IPS-18c (cell line): Measurements from ENCODE around the gene RNF34.
"Not testable (repeated sequence)": the region's sequence is repeated elsewhere in the genome, so short reads cannot be mapped to it uniquely, and the experiment has no call there.

Experiments
- H3K4me3 ChIP-seq: 2 replicates; pipeline ENCODE4 v1.7.0; 2013; ENCODE audit warnings: low read depth, mild to moderate bottlenecking, low read length, moderate library complexity; ENCODE audit not compliant: insufficient read depth
- H3K9me3 ChIP-seq: one replicate; pipeline ENCODE4 v1.6.1; 2013; ENCODE audit warnings: mild to moderate bottlenecking, low read length, moderate library complexity; ENCODE audit not compliant: control insufficient read depth, insufficient read depth

The RNF34 gene, protein sequence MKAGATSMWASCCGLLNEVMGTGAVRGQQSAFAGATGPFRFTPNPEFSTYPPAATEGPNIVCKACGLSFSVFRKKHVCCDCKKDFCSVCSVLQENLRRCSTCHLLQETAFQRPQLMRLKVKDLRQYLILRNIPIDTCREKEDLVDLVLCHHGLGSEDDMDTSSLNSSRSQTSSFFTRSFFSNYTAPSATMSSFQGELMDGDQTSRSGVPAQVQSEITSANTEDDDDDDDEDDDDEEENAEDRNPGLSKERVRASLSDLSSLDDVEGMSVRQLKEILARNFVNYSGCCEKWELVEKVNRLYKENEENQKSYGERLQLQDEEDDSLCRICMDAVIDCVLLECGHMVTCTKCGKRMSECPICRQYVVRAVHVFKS

DNA sequence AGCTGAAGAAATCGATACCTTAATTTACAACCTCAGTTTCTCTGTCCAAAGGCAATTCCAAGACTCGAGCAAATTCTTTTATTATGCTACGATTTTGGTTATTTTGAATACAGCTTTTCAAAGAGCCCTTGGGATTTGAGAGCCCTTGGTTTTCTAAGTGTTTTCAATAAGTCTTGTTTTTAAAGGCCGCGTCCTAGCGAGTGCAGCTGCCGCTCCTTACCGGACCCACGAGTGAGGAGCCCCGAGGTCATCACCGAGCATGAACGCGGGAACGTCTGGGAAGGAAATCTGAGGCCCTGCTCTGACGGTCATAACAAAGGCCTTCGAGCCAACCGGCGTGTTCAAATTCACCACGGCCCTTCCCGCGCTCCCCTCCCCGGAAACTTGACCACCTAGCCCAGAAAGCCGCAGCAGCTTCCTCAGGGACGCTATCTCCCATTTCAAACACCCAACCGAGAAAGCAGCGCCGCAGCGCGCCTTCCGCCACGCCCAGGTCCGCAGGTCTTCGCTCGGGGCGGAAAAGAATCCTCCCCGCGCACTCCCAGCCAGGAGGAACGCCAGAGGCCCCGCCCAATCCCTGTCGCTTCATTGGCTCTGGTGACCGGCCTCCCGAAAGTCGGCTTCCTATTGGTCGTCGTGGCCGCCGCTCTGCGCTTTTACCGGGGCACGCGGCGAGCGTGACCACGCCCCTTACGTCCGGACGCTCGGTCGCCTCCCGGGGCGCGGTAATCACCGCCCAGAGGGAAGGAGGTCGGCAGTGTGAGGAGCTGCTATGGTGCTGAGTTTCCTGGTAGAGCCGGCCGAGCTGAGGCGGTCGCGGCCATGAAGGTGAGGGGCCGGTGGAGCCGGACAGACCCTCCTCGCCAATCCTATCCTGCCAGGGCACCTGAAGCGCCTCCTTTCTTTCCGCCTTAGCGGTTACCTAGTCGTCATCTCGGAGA lies at the start of gene RNF34:
TSS of gene RNF34 (plus strand) at position 728 of the 941 bp plus-strand sequence. CDS start at position 823, 95 bp downstream.
- H3K9me3 ChIP-seq = no peaks in the 10 kb centered on the region

GRCh38 chr12:121351820-121352681 lies 47.9 kb upstream of the RNF34 start, which contains the start of gene ANAPC5:
Gene ANAPC5 (minus strand): TSS chr12:121352411. CDS start chr12:121352340, 71 bp downstream.
- Histone ChIP-seq H3K4me3 (peak within 1 kb of the TSS; percentile 94), H3K9me3 (no peaks in the 10 kb centered on the region)

More for the DNA sequence above, at the start of gene RNF34:
- H3K4me3 ChIP-seq = peak within 1 kb of the TSS; percentile 97

DNA sequence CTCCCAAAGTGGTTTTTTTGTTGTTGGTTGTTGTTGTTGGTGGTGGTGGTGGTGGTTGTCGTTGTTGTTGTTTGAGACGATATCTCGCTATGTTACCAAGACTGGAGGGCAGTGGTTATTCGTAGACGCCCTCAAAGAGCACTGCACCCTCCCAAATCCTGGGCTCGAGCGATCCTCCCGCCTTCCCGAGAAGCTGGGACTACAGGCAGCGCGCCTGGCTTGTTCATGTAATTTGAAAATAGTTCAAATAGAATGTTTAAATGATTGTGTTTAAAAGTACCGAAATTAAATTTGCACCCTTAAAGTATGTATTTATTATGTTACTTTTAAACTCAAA lies 47.3 kb upstream of the RNF34 start:
- H3K9me3 ChIP-seq = no peaks in the 10 kb centered on the region
- H3K4me3 ChIP-seq = peak overlapping the region; percentile 94; the same call in 1 of the 2 replicates

- H3K4me3 ChIP-seq = no peak overlapping the region
Measured at GRCh38 chr12:121355818-121356217, 44.1 kb upstream of the RNF34 start.

GRCh38 chr12:121356657-121357056 lies 43.3 kb upstream of the RNF34 start:
- H3K9me3 ChIP-seq = no peaks in the 10 kb centered on the region
- H3K4me3 ChIP-seq = no peak overlapping the region

More at GRCh38 chr12:121355818-121356217, 44.1 kb upstream of the RNF34 start:
- no peaks in the 10 kb centered on the region for H3K9me3 ChIP-seq

DNA sequence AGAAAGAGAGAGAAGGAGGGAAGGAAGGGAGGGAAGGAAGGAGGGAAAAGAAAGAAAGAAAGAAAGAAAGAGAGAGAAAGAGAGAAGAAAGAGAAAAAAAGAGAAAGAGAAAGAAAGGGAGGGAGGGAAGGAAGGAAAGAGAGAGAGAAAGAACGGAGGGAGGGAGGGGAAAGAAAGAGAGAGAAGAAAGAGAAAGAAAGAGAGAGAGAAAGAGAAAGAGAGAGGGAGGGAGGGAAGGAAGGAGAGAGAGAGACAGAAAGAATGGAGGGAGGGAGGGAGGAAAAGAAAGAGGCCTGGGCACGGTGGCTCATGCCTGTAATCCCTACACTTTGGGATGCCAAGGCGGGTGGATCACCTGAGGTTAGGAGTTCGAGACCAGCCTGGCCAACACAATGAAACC lies 42.6 kb upstream of the RNF34 start:
- H3K9me3 ChIP-seq = no peaks in the 10 kb centered on the region
- no peak overlapping the region for H3K4me3 ChIP-seq

DNA sequence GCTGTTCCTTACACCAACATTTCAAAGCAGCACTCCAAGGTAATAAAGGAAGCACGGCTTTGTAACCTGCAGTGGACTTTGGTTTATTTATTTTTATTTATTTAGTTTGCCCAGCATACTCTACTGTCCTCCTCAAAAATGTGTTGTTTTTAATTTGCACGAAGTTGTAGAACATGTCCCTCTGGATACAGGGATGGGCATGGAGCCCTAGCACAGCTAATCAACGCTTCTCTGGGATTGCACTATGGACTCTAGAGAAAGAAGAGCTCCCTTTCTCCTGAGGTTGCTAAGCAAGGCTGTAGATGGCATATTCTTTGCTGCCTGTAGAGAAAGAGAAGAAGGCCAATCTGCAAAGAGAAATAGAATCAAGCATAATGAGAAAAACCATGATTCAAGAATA lies 41.8 kb upstream of the RNF34 start:
- Histone ChIP-seq H3K4me3 (no peak overlapping the region), H3K9me3 (no peaks in the 10 kb centered on the region)

GRCh38 chr12:121364683-121365121 lies 35.2 kb upstream of the RNF34 start:
- Histone ChIP-seq H3K9me3 (no peaks in the 10 kb centered on the region), H3K4me3 (no peak overlapping the region)

DNA sequence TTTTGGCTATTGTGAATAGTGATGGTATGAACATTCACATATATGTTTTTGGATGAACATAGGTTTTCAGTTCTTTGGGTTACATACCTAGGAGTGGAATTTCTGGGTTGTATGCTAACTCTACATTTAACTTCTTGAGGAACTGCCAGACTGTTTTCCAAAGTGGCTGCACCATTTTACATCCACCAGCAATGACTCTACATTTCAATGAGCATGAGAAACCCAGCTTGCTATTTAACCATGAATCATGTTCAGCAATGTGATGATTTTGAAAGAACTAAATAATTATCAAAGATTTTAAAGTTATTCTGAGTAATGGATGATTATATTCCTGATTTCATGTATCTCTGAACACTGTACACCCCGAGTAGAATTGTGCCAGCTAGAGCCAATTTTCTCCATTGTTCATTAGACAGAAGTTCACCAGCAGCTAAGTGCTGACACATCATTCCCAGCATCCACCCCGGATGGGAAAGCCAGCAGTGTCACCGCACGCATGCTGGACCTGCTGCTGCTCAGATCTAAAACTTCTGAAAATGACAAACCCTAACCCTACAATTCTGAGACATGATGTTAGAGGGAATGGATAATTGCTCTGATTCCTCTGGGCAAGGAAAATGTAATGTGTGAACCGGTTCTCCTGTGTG lies 34.4 kb upstream of the RNF34 start:
- no peak overlapping the region for H3K4me3 ChIP-seq
- H3K9me3 ChIP-seq = no peaks in the 10 kb centered on the region

- Histone ChIP-seq H3K9me3 (no peaks in the 10 kb centered on the region), H3K4me3 (no peak overlapping the region)
Measured at GRCh38 chr12:121366063-121366459, 33.9 kb upstream of the RNF34 start.

GRCh38 chr12:121371404-121371803 lies 28.5 kb upstream of the RNF34 start:
- Histone ChIP-seq H3K4me3 (no peak overlapping the region), H3K9me3 (no peaks in the 10 kb centered on the region)

DNA sequence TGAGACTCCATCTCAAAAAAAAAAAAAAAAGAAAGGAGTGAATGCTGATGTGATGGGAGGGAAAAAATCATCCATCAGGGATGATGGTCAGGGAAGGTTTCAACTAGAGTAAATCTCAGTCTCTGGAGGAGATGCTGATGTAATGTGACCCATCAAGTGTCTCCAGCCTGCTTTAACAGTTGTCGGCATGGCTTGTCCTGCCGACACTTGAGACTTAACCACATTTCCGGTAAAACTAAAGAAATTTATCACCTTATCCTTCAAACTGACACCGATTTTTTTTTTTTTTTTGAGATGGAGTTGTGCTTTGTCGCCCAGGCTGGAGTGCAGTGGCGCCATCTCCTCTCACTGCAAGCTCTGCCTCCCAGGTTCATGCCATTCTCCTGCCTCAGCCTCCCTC lies 26.2 kb upstream of the RNF34 start:
- Histone ChIP-seq H3K4me3 (no peak overlapping the region), H3K9me3 (peaks cover 2% of the 10 kb centered on the region)

GRCh38 chr12:121374336-121374735 lies 25.6 kb upstream of the RNF34 start:
- H3K4me3 ChIP-seq, H3K9me3 ChIP-seq: not testable (repeated sequence)

- H3K4me3 ChIP-seq, H3K9me3 ChIP-seq: not testable (repeated sequence)
Measured at GRCh38 chr12:121374945-121375584, 24.9 kb upstream of the RNF34 start.

DNA sequence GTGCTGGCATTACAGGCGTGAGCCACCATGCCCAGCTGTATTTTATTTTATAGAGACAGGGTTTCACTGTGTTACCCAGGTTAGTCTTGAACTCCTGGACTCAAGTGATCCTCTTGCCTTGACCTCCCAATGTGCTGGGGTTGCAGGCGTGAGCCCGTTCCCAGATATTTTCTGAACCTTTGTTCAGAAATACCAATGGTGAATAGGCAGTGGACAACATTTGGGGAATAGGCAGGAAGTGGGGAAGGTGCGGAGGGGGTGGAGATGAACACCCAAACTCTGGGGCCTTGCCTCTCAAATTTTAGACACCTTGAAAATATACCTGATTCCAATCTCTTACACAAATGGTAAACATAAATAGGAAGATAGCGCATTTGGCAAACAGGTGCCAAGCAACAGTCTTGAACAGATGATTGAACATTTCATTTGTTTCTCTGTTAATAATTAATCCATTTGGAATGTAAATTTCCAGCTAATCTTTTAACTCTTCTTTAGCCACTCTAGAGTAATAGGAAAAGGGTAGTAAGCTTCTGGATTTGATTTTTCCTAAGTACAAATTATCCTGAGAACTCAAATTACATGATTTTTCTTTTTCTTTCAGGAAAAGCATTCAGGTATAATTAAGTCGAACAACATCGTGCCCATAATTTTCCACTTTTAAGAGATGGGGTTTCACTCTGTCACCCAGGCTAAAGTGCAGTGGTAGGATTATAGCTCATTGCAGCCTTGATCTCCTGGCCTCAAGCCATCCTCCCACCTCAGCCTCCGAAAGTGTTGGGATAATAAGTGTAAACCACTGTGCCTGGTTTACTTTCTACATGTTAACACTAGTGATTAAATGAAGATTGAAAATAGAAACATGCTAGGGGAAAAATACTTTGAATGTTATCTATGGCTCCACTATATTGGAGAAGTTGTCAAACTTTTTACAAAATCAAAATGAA lies 22.9 kb upstream of the RNF34 start:
- peaks cover 3% of the 10 kb centered on the region for H3K9me3 ChIP-seq
- H3K4me3 ChIP-seq = no peak overlapping the region
